PFSK-1 (cell line): ENCODE results near the gene OR7A17.

ENCODE experiments used
- POLR2AphosphoS5 ChIP-seq: IDR thresholded peaks from 2 replicates; pipeline ENCODE4 v1.6.1; 2012; ENCODE audit warnings: low read depth, mild to moderate bottlenecking, control low read depth, low read length, moderate library complexity
- REST ChIP-seq, 2 experiments: IDR thresholded peaks; 2 replicates each; pipeline versions ENCODE4 v1.6.1 to v1.8.0; 2011 to 2012; ENCODE audit warnings: low read depth in 2 of 2, low read length in 2 of 2, control low read depth in 1 of 2, inconsistent platforms in 1 of 2, mild to moderate bottlenecking in 1 of 2, moderate library complexity in 1 of 2; ENCODE audit not compliant: insufficient read depth in 1 of 2

- TF ChIP-seq REST (IDR thresholded peaks at IDR 0.05; ENCODE audit: insufficient read depth in 1 of 2, low read depth in 2 of 2, low read length in 2 of 2): no peak
- TF ChIP-seq POLR2AphosphoS5: no peak
Observed at GRCh38 chr19:14830702-14831101, 55.2 kb downstream of the OR7A17 start.
